NB4 (cell line): ENCODE data around the gene PRSS21.
A peak's percentile ranks its signal among the peaks of the same experiment; 100 is the strongest.

Experiments
- DNase-seq: peaks from one replicate; pipeline ENCODE4 v3.0.0; 2010; ENCODE audit warnings: low read depth
- H3K4me3 ChIP-seq: one replicate; pipeline ENCODE4 v1.5.1; 2011; ENCODE audit warnings: mild to moderate bottlenecking, low read depth, low read length, moderate library complexity
- CTCF ChIP-seq: IDR thresholded peaks from one replicate; pipeline ENCODE4 v1.5.1; 2012; ENCODE audit warnings: low read depth, low read length
- MAX ChIP-seq: IDR thresholded peaks from 2 replicates; pipeline ENCODE4 v1.6.1; 2011; ENCODE audit warnings: low read depth, low read length
- MYC ChIP-seq: IDR thresholded peaks from 2 replicates; pipeline ENCODE4 v1.6.1; 2011; ENCODE audit warnings: low read depth, low read length
- POLR2A ChIP-seq: IDR thresholded peaks from 2 replicates; pipeline ENCODE4 v1.6.1; 2011; ENCODE audit warnings: mild to moderate bottlenecking; ENCODE audit not compliant: insufficient read length; ENCODE audit errors: extremely low read depth

Gene PRSS21

GRCh38 chr16:2816751-2817339 lies at the start of gene PRSS21:
Gene PRSS21, plus strand, starts transcription at chr16:2817237. Its CDS starts 32 bp downstream, at chr16:2817269.
- DNase-seq, result peak; percentile 76
- TF ChIP-seq POLR2A (no peak), CTCF (peak; percentile 35), MYC (no peak), MAX (no peak)
- H3K4me3 ChIP-seq, result peak within 1 kb of the TSS; percentile 69

- TF ChIP-seq POLR2A, result no peak
- peak; percentile 64 for DNase-seq
- no peak overlapping the region for H3K4me3 ChIP-seq
These were observed 49.1 kb upstream of the PRSS21 start for GRCh38 chr16:2767891-2768290.

- no peak overlapping the region for H3K4me3 ChIP-seq
- no peak for TF ChIP-seq MAX
- DNase-seq, result peak; percentile 82
These were observed 48.5 kb upstream of the PRSS21 start for GRCh38 chr16:2768403-2769089.

GRCh38 chr16:2769100-2769529 lies 47.9 kb upstream of the PRSS21 start:
- no peak for TF ChIP-seq MAX
- TF ChIP-seq MYC, result no peak
- TF ChIP-seq POLR2A, result no peak
- no peak for TF ChIP-seq CTCF
- H3K4me3 ChIP-seq, result no peak overlapping the region
- no peak for DNase-seq

- peak; percentile 21 for DNase-seq
- H3K4me3 ChIP-seq, result no peak overlapping the region
These were observed 47.4 kb upstream of the PRSS21 start for GRCh38 chr16:2769675-2770056.

GRCh38 chr16:2770057-2770951 lies 46.7 kb upstream of the PRSS21 start:
- H3K4me3 ChIP-seq, result no peak overlapping the region
- TF ChIP-seq POLR2A, result no peak
- peak; percentile 15 for TF ChIP-seq CTCF
- peak; percentile 50 for DNase-seq

More at GRCh38 chr16:2769675-2770056, 47.4 kb upstream of the PRSS21 start:
- TF ChIP-seq POLR2A, result no peak
- TF ChIP-seq MYC, result no peak
- TF ChIP-seq CTCF, result no peak
- TF ChIP-seq MAX, result no peak
